Middle frontal gyrus (tissue), 1 donor: Measurements from ENCODE around the gene SARM1.
"Not testable (repeated sequence)": the region's sequence is repeated elsewhere in the genome, so short reads cannot be mapped to it uniquely, and the experiment has no call there.

Experiments used
- DNase-seq: peaks from one replicate; pipeline ENCODE4 v3.0.0-alpha.2; 2015; ENCODE audit warnings: low spot score; ENCODE audit errors: extremely low spot score

The SARM1 gene

GRCh38 chr17:28416703-28417311 lies 45.3 kb downstream of the SARM1 start:
- no peak for DNase-seq

GRCh38 chr17:28421787-28422305 lies 50.4 kb downstream of the SARM1 start:
- DNase-seq = no peak

GRCh38 chr17:28425206-28425605 lies 53.7 kb downstream of the SARM1 start:
- no peak for DNase-seq

GRCh38 chr17:28426081-28426519 lies 54.6 kb downstream of the SARM1 start:
- DNase-seq = no peak

- DNase-seq = no peak
These were observed 55.9 kb downstream of the SARM1 start for GRCh38 chr17:28427371-28427770.

GRCh38 chr17:28427982-28428381 lies 56.5 kb downstream of the SARM1 start:
- not testable (repeated sequence) for DNase-seq

GRCh38 chr17:28433721-28434120 lies 62.2 kb downstream of the SARM1 start:
- DNase-seq = no peak

- DNase-seq = not testable (repeated sequence)
These were observed 62.8 kb downstream of the SARM1 start for GRCh38 chr17:28434326-28434725.

- no peak for DNase-seq
These were observed 72.6 kb downstream of the SARM1 start for GRCh38 chr17:28443901-28444638.

GRCh38 chr17:28446716-28447395 lies 75.4 kb downstream of the SARM1 start:
- DNase-seq = no peak

- no peak for DNase-seq
These were observed 75.9 kb downstream of the SARM1 start for GRCh38 chr17:28447396-28447760.

GRCh38 chr17:28449859-28450258 lies 78.4 kb downstream of the SARM1 start:
- no peak for DNase-seq
